HG03439 (cell line): ENCODE data around the gene MRPL14.

Experiments used
- ATAC-seq: cut with Tn5 transposase; IDR thresholded peaks from one replicate; pipeline ENCODE4 v1.9.1; 2021; ENCODE audit warnings: mild to moderate bottlenecking, moderate library complexity; ENCODE audit not compliant: unreplicated experiment

Gene MRPL14

GRCh38 chr6:44126320-44127149 lies 717 bp downstream of the MRPL14 start:
- peak; percentile 45 for ATAC-seq

DNA sequence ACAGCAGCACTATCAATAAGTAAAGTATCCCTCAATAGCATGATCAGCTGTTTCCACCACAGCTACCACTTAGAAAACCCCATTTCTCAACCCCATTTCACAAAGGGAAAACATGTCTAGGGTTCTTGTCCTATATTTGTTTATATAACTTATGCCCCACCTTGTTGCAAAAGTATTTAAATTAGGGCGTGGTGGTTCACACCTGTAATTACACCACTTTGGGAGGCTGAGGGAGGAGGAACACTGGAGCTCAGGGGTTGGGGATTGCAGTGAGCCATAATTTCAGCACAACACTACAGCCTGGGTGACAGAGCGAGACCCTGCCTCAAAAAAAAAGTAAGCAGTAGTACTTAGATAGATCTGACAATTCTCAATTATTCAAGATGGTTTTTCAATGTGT lies 3.7 kb downstream of the MRPL14 start:
- no peak for ATAC-seq

GRCh38 chr6:44122801-44123200 lies 4.5 kb downstream of the MRPL14 start:
- ATAC-seq: no peak

- ATAC-seq: no peak
Observed at GRCh38 chr6:44120692-44121443, 6.4 kb downstream of the MRPL14 start.

GRCh38 chr6:44119704-44120262 lies 7.5 kb downstream of the MRPL14 start:
- ATAC-seq: no peak

GRCh38 chr6:44117397-44118128 lies 9.7 kb downstream of the MRPL14 start:
- no peak for ATAC-seq

GRCh38 chr6:44116641-44117382 lies 10.4 kb downstream of the MRPL14 start:
- no peak for ATAC-seq

DNA sequence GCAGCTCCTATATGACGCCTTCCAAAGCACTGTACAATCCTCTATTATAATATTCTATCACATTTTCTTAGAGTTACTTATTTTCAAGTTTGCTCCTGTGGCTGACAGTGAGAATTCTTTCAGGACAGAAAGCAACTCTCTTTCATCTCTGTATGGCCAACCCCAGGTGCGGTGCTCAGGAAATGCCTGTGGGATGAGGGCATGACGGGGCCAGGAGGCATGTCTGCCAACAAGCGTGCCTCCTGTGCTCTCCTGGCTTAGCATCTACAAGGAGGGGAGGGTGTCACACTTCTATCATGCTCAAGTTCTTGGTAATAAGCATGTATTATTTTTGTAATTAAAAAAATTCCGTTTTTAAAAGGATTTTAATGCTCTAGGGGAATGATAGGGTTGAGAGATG lies 11.4 kb downstream of the MRPL14 start:
- ATAC-seq: no peak

GRCh38 chr6:44113414-44113813 lies 13.8 kb downstream of the MRPL14 start:
- ATAC-seq: no peak

GRCh38 chr6:44111434-44112417 lies 15.5 kb downstream of the MRPL14 start:
- no peak for ATAC-seq

DNA sequence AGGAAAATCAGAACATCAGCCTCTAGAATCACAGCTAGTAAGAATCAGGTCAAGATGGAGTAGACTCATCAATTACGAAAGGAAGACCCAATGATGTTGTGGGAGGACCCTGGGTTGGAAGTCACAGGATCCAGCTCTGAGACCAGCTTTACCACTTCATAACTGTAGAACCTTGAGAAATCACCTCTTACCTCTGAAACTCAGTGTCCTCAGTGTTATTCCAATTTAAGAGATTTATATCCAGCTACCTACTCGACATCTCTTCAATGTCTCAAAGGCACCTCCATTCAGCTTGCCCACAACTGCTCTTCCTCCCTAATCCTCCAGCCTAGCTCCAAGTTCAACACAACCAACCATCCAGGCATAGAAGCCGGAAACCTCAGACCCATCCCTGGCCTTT lies 16.3 kb downstream of the MRPL14 start:
- ATAC-seq: no peak

- no peak for ATAC-seq
Observed at GRCh38 chr6:44110005-44110676, 17.1 kb downstream of the MRPL14 start.

DNA sequence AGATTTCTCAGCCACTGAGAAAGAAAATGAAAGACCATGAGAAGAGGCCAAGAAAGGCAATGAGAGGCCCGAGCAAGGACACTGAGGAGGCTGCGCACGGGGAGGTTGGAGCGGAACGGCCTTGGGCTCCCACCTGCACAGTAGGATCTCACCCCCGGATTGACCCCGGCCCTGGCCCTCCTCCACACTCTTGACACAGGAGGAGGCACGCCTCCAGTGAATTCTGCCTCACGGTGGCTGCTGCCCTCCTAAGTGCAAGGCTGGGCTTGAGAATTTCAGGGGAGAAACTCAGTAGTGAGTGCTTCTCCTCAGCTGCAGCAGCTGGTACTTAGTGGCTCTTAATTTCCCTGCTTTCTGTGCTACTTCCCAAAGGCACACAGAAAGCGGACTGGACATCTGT lies 18.0 kb downstream of the MRPL14 start:
- no peak for ATAC-seq

DNA sequence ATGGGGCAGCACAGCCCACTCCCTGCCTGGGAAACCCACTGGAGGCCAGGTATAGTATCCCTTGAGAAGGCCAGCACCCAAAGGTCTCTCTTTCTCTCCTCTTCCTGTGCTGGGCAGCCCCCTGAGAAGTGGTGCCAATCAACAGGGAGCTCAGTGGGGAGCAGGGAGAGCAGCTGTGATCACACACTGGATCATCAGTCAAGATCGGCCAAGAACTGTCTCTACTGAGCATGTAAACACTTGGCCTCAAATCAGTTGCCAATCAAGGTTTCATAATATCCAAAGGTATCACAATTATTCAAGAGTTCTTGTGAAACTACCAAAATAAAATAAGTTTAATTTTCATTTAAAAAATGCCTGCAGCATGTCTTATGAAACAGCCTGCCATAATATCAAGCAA lies 18.8 kb downstream of the MRPL14 start:
- ATAC-seq: no peak

GRCh38 chr6:44107017-44107416 lies 20.2 kb downstream of the MRPL14 start:
- ATAC-seq: no peak

- ATAC-seq: no peak
Observed at GRCh38 chr6:44105993-44106740, 21.1 kb downstream of the MRPL14 start.

- ATAC-seq: no peak
Observed at GRCh38 chr6:44105146-44105545, 22.1 kb downstream of the MRPL14 start.

GRCh38 chr6:44104481-44105021 lies 22.7 kb downstream of the MRPL14 start:
- ATAC-seq: no peak
